ENCODE measurements around the gene MRPS6. TPM values are rescaled to one million over a fixed set of nuclear protein-coding genes. Genes with fewer than 3 reads are reported as not detected.

The MRPS6 gene
- total RNA-seq, 1 experiment from 2014 or later = 109 TPM

DNA sequence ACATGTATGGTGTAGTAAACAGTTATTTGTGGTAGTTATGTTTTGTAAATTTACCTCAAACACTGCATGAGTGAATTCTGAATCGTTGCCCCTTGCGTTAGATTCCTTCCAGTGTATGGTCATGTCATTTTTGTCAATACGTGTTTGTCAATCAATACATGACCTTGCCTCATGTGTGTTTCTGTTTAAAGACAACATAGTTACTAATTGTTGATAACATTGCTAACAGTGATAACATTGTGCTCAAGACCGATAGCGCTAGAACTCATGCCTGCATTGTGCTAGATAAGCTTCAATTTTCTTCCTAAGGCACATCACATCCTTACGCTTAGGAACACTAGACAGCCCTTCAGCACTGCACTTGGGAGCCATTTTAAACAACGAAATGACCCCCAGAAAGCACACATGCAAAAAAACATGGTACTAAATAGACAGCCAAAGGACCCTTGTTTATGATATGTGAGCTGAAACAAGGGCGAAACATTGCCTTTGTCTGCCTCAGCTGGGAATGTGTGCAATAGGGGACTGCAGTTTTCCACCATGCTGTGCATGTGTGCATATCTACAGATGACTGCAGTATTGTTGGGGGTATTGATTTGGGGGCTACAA lies 37.3 kb downstream of the MRPS6 start:
- Histone ChIP-seq H3K9me3 (ENCODE audit: control insufficient read depth, insufficient read depth, low read depth, low read length) (no peaks in the 10 kb centered on the region), H3K36me3 (ENCODE audit: control insufficient read depth, insufficient read depth, low read length) (no peaks in the 10 kb centered on the region), H3K27me3 (ENCODE audit: control insufficient read depth, insufficient read depth, low read length) (no peaks in the 10 kb centered on the region), H3K4me1 (ENCODE audit: control insufficient read depth, insufficient read depth, low read length) (peaks cover 16% of the 10 kb centered on the region), H3K27ac (ENCODE audit: low read length) (no peak overlapping the region), H3K4me3 (ENCODE audit: low read depth in 2 of 2, low read length in 2 of 2) (no peak overlapping the region)
- DNase-seq (ENCODE audit: low read depth, low spot score) (no peak), ATAC-seq (no peak)
- in situ Hi-C loops (cut with HindIII; ENCODE audit: low pct_unique_long_range_greater_than_20kb, low sequenced_read_pairs) = no loop called here
- no TSS peak for BruUV-seq (replicated peaks)
- TF ChIP-seq TCF7L2 (IDR thresholded peaks at IDR 0.05; ENCODE audit: low read depth, low read length) (no peak), POLR2AphosphoS5 (IDR thresholded peaks at IDR 0.05; ENCODE audit: low read depth, low read length) (no peak), SIN3A (IDR thresholded peaks at IDR 0.05; ENCODE audit: borderline replicate concordance, insufficient read depth, low read depth, low read length) (no peak)
- TF ChIP-seq, protein P1, sequence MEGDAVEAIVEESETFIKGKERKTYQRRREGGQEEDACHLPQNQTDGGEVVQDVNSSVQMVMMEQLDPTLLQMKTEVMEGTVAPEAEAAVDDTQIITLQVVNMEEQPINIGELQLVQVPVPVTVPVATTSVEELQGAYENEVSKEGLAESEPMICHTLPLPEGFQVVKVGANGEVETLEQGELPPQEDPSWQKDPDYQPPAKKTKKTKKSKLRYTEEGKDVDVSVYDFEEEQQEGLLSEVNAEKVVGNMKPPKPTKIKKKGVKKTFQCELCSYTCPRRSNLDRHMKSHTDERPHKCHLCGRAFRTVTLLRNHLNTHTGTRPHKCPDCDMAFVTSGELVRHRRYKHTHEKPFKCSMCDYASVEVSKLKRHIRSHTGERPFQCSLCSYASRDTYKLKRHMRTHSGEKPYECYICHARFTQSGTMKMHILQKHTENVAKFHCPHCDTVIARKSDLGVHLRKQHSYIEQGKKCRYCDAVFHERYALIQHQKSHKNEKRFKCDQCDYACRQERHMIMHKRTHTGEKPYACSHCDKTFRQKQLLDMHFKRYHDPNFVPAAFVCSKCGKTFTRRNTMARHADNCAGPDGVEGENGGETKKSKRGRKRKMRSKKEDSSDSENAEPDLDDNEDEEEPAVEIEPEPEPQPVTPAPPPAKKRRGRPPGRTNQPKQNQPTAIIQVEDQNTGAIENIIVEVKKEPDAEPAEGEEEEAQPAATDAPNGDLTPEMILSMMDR (IDR thresholded peaks at IDR 0.05) = no peak
- TF ChIP-seq, protein P2, sequence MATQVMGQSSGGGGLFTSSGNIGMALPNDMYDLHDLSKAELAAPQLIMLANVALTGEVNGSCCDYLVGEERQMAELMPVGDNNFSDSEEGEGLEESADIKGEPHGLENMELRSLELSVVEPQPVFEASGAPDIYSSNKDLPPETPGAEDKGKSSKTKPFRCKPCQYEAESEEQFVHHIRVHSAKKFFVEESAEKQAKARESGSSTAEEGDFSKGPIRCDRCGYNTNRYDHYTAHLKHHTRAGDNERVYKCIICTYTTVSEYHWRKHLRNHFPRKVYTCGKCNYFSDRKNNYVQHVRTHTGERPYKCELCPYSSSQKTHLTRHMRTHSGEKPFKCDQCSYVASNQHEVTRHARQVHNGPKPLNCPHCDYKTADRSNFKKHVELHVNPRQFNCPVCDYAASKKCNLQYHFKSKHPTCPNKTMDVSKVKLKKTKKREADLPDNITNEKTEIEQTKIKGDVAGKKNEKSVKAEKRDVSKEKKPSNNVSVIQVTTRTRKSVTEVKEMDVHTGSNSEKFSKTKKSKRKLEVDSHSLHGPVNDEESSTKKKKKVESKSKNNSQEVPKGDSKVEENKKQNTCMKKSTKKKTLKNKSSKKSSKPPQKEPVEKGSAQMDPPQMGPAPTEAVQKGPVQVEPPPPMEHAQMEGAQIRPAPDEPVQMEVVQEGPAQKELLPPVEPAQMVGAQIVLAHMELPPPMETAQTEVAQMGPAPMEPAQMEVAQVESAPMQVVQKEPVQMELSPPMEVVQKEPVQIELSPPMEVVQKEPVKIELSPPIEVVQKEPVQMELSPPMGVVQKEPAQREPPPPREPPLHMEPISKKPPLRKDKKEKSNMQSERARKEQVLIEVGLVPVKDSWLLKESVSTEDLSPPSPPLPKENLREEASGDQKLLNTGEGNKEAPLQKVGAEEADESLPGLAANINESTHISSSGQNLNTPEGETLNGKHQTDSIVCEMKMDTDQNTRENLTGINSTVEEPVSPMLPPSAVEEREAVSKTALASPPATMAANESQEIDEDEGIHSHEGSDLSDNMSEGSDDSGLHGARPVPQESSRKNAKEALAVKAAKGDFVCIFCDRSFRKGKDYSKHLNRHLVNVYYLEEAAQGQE (IDR thresholded peaks at IDR 0.05; ENCODE audit: insufficient read depth in 1 of 2, low read depth in 2 of 2, low read length in 1 of 2) = no peak
- POLR2A ChIA-PET = no interaction called here
- intact Hi-C loops (cut with micrococcal nuclease; ENCODE audit: unreplicated experiment) = no loop called here
- CTCF ChIA-PET = no interaction called here

DNA sequence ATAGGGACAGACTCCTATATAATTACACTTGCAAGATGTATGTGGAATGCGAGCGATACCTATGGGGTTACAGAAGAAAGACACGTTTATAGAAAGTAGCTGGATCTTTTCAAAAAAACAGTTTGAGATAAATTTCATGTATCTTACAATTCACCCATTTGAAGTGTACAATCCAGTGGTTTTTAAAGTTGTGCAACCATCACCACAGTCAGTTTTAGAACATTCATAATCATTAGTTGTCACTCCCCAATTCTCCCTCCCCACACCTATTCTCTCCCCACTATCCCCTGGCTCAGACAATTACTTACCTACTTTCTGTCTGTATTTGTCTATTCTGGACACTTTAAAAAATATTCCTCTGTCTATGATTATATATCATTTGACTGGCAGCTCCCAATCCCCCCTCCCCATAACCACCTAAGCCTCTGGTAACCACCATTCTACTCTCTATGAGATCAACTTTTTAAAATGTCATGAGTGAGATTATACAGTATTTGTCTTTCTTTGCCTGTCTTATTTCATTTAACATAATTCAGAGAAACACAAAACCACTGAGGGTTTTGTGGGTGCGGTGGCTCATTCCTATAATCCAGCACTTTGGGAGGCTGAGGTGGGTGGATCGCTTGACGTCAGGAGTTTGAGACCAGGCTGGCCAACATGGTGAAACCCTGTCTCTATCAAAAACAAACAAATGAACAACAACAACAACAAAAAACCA lies 39.1 kb downstream of the MRPS6 start:
- Histone ChIP-seq H3K36me3 (ENCODE audit: control insufficient read depth, insufficient read depth, low read length) (no peaks in the 10 kb centered on the region), H3K4me3 (ENCODE audit: low read depth in 2 of 2, low read length in 2 of 2) (no peak overlapping the region), H3K9me3 (ENCODE audit: control insufficient read depth, insufficient read depth, low read depth, low read length) (no peaks in the 10 kb centered on the region), H3K4me1 (ENCODE audit: control insufficient read depth, insufficient read depth, low read length) (peaks cover 16% of the 10 kb centered on the region), H3K27ac (ENCODE audit: low read length) (no peak overlapping the region), H3K27me3 (ENCODE audit: control insufficient read depth, insufficient read depth, low read length) (no peaks in the 10 kb centered on the region)
- ChIA-PET CTCF (no interaction called here), POLR2A (no interaction called here)
- no TSS peak for BruUV-seq (replicated peaks)
- TF ChIP-seq, protein P2 (IDR thresholded peaks at IDR 0.05; ENCODE audit: insufficient read depth in 1 of 2, low read depth in 2 of 2, low read length in 1 of 2) = no peak
- TF ChIP-seq POLR2AphosphoS5 (IDR thresholded peaks at IDR 0.05; ENCODE audit: low read depth, low read length) (no peak), SIN3A (IDR thresholded peaks at IDR 0.05; ENCODE audit: borderline replicate concordance, insufficient read depth, low read depth, low read length) (no peak), TCF7L2 (IDR thresholded peaks at IDR 0.05; ENCODE audit: low read depth, low read length) (no peak)
- TF ChIP-seq, protein P1 (IDR thresholded peaks at IDR 0.05) = no peak
- intact Hi-C loops (cut with micrococcal nuclease; ENCODE audit: unreplicated experiment) = no loop called here
- DNase-seq (ENCODE audit: low read depth, low spot score) (no peak), ATAC-seq (no peak)
- in situ Hi-C loops (cut with HindIII; ENCODE audit: low pct_unique_long_range_greater_than_20kb, low sequenced_read_pairs) = no loop called here
